Bronchial epithelial cell (primary cell): Measurements from ENCODE around the gene STK38L. TPM values are rescaled to one million over a fixed set of nuclear protein-coding genes. Genes with fewer than 3 reads are reported as not detected.

Experiments
- DNase-seq: peaks from one replicate; pipeline ENCODE4 v3.0.0-alpha.2; 2010; ENCODE audit warnings: low read depth
- FAIRE-seq: peaks from 2 replicates; lab custom pipeline; 2011; peaks lifted over from hg19 to GRCh38; lab: Jason Lieb, UNC
- H3K27me3 ChIP-seq: 2 replicates; pipeline ENCODE4 v1.5.1; 2011; ENCODE audit warnings: low read length; ENCODE audit not compliant: control insufficient read depth, insufficient read depth
- H3K36me3 ChIP-seq: 2 replicates; pipeline ENCODE4 v1.5.1; 2011; ENCODE audit warnings: low read length; ENCODE audit not compliant: control insufficient read depth, insufficient read depth
- H3K4me3 ChIP-seq: 2 replicates; pipeline ENCODE4 v1.5.1; 2011; ENCODE audit warnings: mild to moderate bottlenecking, low read depth, low read length, control low read depth
- total RNA-seq: library from RNA; depleted of rRNA; stranded (reverse); fragments of >200 nt; gene quantifications from 2 replicates; pipeline ENCODE4 v1.2.1, GENCODE V29; 2014
- TF ChIP-seq, protein P1 (sequence below): IDR thresholded peaks from 2 replicates; pipeline ENCODE4 v1.5.1; 2011; ENCODE audit warnings: mild to moderate bottlenecking, moderate library complexity, low read length, control low read depth, inconsistent platforms; ENCODE audit not compliant: insufficient read depth, severe bottlenecking

The STK38L gene
- total RNA-seq, 1 donor from 2014 or later = 25.0 TPM

DNA sequence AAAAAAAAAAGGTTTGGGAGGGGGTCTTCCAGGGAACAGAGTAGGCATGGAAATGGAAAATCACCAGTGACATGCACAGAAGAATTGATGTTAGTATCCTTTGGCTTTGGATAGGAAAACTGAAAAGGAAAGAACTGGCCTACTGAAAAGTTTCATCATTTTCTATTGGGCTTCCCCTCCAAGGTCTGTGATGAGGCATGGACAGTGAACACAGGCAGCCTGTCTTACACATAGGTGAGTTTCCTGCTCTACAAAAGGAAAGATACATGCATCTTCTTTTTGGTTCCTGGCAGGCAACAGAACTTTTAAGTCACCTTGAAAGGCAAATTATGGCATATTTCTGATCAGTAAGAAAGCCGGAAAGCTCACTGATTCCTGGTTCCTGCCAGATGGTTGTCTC lies 94.4 kb downstream of the STK38L start:
- Histone ChIP-seq H3K4me3 (no peak overlapping the region), H3K36me3 (no peaks in the 10 kb centered on the region), H3K27me3 (no peaks in the 10 kb centered on the region)
- peak; percentile 47 for DNase-seq
- TF ChIP-seq, protein P1, sequence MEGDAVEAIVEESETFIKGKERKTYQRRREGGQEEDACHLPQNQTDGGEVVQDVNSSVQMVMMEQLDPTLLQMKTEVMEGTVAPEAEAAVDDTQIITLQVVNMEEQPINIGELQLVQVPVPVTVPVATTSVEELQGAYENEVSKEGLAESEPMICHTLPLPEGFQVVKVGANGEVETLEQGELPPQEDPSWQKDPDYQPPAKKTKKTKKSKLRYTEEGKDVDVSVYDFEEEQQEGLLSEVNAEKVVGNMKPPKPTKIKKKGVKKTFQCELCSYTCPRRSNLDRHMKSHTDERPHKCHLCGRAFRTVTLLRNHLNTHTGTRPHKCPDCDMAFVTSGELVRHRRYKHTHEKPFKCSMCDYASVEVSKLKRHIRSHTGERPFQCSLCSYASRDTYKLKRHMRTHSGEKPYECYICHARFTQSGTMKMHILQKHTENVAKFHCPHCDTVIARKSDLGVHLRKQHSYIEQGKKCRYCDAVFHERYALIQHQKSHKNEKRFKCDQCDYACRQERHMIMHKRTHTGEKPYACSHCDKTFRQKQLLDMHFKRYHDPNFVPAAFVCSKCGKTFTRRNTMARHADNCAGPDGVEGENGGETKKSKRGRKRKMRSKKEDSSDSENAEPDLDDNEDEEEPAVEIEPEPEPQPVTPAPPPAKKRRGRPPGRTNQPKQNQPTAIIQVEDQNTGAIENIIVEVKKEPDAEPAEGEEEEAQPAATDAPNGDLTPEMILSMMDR = no peak
- FAIRE-seq = no peak

DNA sequence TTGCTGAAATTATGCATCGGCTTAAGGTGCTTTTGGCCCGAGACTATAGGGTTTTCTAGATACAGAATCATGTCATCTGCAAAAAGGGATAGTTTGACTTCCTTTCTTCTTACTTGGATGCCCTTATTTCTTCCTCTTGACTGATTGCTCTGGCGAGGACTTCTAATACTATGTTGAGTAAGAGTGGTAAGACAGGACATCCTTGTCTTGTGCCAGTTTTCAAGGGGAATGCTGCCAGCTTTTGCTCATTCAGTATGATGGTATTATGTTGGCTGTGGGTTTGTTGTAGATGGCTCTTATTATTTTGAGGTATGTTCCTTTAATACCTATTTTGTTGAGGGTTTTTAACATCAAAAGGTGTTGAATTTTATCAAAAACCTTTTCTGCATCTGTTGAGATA lies 96.9 kb downstream of the STK38L start:
- H3K27me3 ChIP-seq = no peaks in the 10 kb centered on the region
- no peak overlapping the region for H3K4me3 ChIP-seq
- TF ChIP-seq, protein P1 = no peak
- peak; percentile 47 for DNase-seq
- no peaks in the 10 kb centered on the region for H3K36me3 ChIP-seq
- FAIRE-seq = no peak

DNA sequence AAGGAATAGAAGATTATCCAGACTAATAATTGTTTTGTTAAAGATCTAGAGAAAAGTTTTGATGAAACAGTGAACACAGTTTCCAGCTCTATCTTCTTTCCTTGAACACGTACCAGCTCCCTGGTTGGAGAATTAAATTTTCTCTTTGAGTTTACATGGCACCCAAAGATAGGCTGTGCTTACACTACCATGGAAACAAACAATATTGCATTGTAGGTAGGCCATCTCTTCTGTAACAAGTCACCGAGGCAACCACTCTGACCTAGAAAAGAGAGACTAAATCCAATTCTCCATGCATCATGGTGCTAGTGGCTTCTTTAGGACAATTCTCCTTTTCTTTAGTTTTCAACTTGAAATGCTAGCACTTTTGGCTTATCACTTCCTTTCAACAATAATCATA lies 98.5 kb downstream of the STK38L start:
- FAIRE-seq (no peak), DNase-seq (peak; percentile 43)
- Histone ChIP-seq H3K36me3 (no peaks in the 10 kb centered on the region), H3K4me3 (no peak overlapping the region), H3K27me3 (no peaks in the 10 kb centered on the region)
- TF ChIP-seq, protein P1 = no peak

DNA sequence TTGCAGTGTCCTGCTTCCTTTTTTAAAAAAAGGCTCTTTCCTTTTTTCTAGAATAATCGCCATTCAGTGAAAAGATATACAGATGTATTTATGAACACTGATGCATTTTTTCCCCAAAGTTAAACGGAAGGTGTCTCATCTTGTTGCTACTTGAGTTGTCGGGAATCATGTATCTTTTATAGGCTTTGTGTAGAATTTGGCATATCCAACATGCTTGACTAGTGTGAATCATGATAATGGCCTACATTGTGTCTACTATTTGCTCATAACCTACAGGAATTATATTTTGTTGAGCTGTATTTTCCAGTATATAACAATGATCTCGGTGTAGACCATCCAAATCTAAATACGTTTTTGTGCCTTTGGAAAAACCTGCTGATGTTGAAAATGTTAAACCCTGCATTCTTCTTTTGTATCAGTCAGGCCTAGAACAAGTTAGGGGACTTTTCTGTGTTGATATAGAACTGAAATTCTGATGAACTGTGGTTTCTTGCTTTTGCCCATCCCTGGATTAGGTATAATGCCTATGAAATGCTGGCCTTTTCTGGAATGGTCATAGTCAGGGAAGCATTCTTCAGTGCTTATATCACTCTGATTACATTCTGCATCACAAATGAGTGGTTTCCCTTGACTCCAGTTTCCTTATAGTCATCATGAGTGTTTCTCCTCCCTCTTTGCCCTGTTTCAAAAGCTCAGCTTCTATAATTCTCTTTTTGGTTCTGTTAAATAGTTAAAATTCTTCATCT lies 99.3 kb downstream of the STK38L start:
- peak; percentile 72 for FAIRE-seq
- Histone ChIP-seq H3K27me3 (no peaks in the 10 kb centered on the region), H3K4me3 (no peak overlapping the region), H3K36me3 (no peaks in the 10 kb centered on the region)
- DNase-seq = peak; percentile 99
- TF ChIP-seq, protein P1 = no peak

DNA sequence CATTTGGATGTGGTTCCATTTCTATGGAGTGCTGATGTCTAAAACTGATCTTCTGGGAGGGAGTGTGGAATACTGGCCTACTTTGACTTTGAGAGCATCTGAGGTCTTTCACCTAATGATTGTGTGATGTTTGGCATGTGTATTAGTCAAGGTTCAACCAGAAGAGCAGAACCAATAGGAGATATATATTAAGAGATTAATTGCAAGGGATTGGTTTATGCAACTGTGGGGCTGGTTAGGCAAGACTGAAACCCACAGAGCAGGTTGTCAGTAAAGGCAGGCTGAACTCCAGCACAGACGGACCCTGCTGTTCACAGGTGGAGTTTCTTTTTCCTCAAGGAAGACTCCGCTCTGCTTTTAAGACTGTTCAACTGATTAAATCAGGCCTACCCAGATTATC lies 100.2 kb downstream of the STK38L start:
- H3K36me3 ChIP-seq = no peaks in the 10 kb centered on the region
- TF ChIP-seq, protein P1 = no peak
- FAIRE-seq (no peak), DNase-seq (peak; percentile 73)
- no peaks in the 10 kb centered on the region for H3K27me3 ChIP-seq
- H3K4me3 ChIP-seq = no peak overlapping the region

DNA sequence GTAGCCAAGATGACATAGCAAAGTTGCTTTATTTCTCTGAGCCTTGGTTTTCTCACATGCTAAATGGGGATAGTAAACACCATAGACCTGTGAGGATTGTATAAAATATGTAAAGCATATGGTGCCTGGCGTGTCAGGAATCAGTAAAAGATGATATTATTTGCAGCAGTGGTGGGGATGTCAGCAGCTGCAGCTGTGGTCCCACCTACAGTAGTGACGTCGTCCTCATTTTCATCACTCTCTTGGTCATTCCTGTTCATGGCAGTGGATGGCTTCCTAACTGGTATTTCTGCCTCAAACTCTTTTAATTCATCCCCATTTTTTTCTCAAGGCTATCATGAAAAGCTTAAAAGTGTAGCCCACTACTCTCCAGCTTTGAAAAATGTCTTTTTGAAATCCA lies 100.7 kb downstream of the STK38L start:
- Histone ChIP-seq H3K4me3 (no peak overlapping the region), H3K36me3 (peaks cover under 1% of the 10 kb centered on the region), H3K27me3 (no peaks in the 10 kb centered on the region)
- TF ChIP-seq, protein P1 = no peak
- peak; percentile 30 for DNase-seq
- no peak for FAIRE-seq
